Uterus (tissue), 2 donors: ENCODE measurements around the gene GASK1B.

Source experiments
- CTCF ChIP-seq, 4 experiments: fragments of 200-600 bp in 2 of 4; fragments of 450-650 bp in 2 of 4; sonication (generic) in 2 of 4; IDR thresholded peaks; one replicate each; pipeline ENCODE4 v1.5.1; 2016 to 2019; ENCODE audit warnings: antibody characterized with exemption in 4 of 4, mild to moderate bottlenecking in 2 of 4, moderate library complexity in 1 of 4
- POLR2A ChIP-seq, 2 donors: fragments of 450-650 bp; IDR thresholded peaks; one replicate each; pipeline ENCODE4 v1.6.1; 2016; ENCODE audit warnings: antibody characterized with exemption in 2 of 2, mild to moderate bottlenecking in 1 of 2, moderate library complexity in 1 of 2

GRCh38 chr4:158193171-158193749 lies 20.4 kb upstream of the GASK1B start:
- TF ChIP-seq CTCF (IDR thresholded peaks at IDR 0.05) (peak; percentile 18 to 56 (median 51)), POLR2A (IDR thresholded peaks at IDR 0.05) (no peak)
